Stomach (tissue), 9 donors: ENCODE results near the gene ABLIM2. TPM values are rescaled to one million over a fixed set of nuclear protein-coding genes. Genes with fewer than 3 reads are reported as not detected.

Experiments
- DNase-seq, 2 donors: peaks; one replicate each; pipeline versions ENCODE4 v3.0.0 to v3.0.0-alpha.2; 2013 to 2019
- H3K27ac ChIP-seq, 5 donors: fragments of 200-600 bp in 4 of 5; sonication (generic) in 4 of 5; one replicate each; pipeline ENCODE4 v1.5.1; 2013 to 2019; ENCODE audit warnings: mild to moderate bottlenecking in 1 of 5, moderate library complexity in 1 of 5
- H3K27me3 ChIP-seq, 3 donors: fragments of 200-600 bp; sonication (generic); one replicate each; pipeline ENCODE4 v1.5.1; 2017 to 2019; ENCODE audit warnings: mixed run types in 1 of 3
- H3K36me3 ChIP-seq, 4 donors: fragments of 200-600 bp; sonication (generic); 1 replicate in 3 of 4; 2 replicates in 1 of 4; pipeline ENCODE4 v1.5.1; 2016 to 2019
- H3K4me1 ChIP-seq, 4 donors: fragments of 200-600 bp; sonication (generic); one replicate each; pipeline ENCODE4 v1.5.1; 2016 to 2019
- H3K4me3 ChIP-seq, 4 donors: fragments of 200-600 bp; sonication (generic) in 3 of 4; one replicate each; pipeline ENCODE4 v1.5.1; 2016 to 2019; ENCODE audit warnings: mild to moderate bottlenecking in 1 of 4
- H3K9me3 ChIP-seq, 4 donors: fragments of 200-600 bp; sonication (generic); one replicate each; pipeline ENCODE4 v1.5.1; 2016 to 2019
- CTCF ChIP-seq, 7 experiments: fragments of 450-650 bp in 4 of 7; fragments of 200-600 bp in 3 of 7; sonication (generic) in 3 of 7; IDR thresholded peaks; one replicate each; pipeline ENCODE4 v1.5.1; 2016 to 2019; ENCODE audit warnings: antibody characterized with exemption in 7 of 7, control low read depth in 2 of 7, mild to moderate bottlenecking in 1 of 7
- EP300 ChIP-seq: sonication (generic); formaldehyde crosslinking; IDR thresholded peaks from one replicate; pipeline ENCODE4 v1.6.1; 2017; ENCODE audit warnings: antibody characterized with exemption
- POLR2A ChIP-seq, 4 donors: fragments of 450-650 bp; IDR thresholded peaks; one replicate each; pipeline ENCODE4 v1.6.1; 2016; ENCODE audit warnings: antibody characterized with exemption in 4 of 4, control low read depth in 2 of 4, mild to moderate bottlenecking in 1 of 4, moderate library complexity in 1 of 4
- POLR2AphosphoS5 ChIP-seq, 3 donors: sonication (generic); formaldehyde crosslinking; IDR thresholded peaks; one replicate each; pipeline ENCODE4 v1.6.1; 2016; ENCODE audit warnings: antibody characterized with exemption in 3 of 3
- WGBS, 5 donors: extraction: QIAGEN DNeasy Blood & Tissue Kit in 3 of 5; methylation state at CpG; one replicate each; pipeline versions ENCODE4 v1.1.5 to v1.1.7; 2013 to 2018; 5-methylcytosine and 5-hydroxymethylcytosine counted together
- intact Hi-C: fragments of 100-400 bp; cut with DNase I; formaldehyde crosslinking; loops from one replicate; pipeline ENCODE4 v1.15.1; 2023; ENCODE audit warnings: low total_unique reads
- polyA plus RNA-seq, 3 donors: library from polyadenylated mRNA; stranded (reverse); fragments of 200-250 nt; gene quantifications; one replicate each; pipeline ENCODE4 v1.2.3, GENCODE V29; 2013
- total RNA-seq, 5 donors: library from RNA; depleted of rRNA; stranded (reverse); fragments of >200 nt; gene quantifications; one replicate each; pipeline versions ENCODE4 v1.1.0 to v1.2.3, GENCODE V29; 2014 to 2016
- donor health status: healthy with polysubstance abuse.
- donor health status: Bipolar disorder and iron deficiency.
- donor health status: healthy.

Gene ABLIM2
- total and polyA plus RNA-seq, 8 donors = 2.3 to 28.0 (median 5.5) TPM

DNA sequence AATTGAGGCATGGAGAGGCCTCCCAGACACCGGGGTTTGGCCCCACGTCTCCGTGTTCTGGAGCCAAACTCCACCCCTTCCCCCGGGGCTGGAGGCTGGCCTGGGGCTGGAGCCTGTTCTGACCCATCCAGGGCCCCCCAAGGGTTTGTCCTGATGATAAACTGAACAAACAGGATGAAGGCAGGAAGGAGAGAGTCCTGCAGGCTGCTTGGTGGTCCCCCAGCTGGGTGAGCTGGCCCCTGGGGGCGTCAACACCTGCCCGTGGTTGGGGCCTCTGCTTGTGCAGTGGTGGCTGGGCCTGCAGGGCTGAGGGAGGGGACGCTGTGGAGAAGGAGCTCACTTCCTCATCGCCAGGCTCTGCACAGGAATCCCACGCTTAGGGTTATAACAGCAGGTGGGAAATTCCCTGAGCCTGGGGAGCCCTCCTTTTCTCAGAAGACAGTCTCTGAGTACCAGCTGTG is 42.7 kb upstream of the ABLIM2 start:
- Histone ChIP-seq H3K27me3 (no peaks in the 10 kb centered on the region), H3K4me3 (peak overlapping the region; percentile 44 to 52 (median 48)), H3K9me3 (no peaks in the 10 kb centered on the region), H3K36me3 (peaks cover 0 to 30% (median 5%) of the 10 kb centered on the region in 4 donors), H3K27ac (peak overlapping the region in 4 of 5 donors; percentile 82 to 91 (median 88)), H3K4me1 (peaks cover 27 to 92% (median 51%) of the 10 kb centered on the region in 4 donors)
- intact Hi-C loops = no loop called here
- peak in 1 of 2 donors; percentile 64 for DNase-seq
- TF ChIP-seq CTCF (IDR thresholded peaks at IDR 0.05) (no peak), POLR2A (IDR thresholded peaks at IDR 0.05) (no peak), POLR2AphosphoS5 (IDR thresholded peaks at IDR 0.05) (no peak)
- 16 to 40% (median 26%) methylated on average over 7 to 9 of the region's 9 CpGs for WGBS, 5 donors

DNA sequence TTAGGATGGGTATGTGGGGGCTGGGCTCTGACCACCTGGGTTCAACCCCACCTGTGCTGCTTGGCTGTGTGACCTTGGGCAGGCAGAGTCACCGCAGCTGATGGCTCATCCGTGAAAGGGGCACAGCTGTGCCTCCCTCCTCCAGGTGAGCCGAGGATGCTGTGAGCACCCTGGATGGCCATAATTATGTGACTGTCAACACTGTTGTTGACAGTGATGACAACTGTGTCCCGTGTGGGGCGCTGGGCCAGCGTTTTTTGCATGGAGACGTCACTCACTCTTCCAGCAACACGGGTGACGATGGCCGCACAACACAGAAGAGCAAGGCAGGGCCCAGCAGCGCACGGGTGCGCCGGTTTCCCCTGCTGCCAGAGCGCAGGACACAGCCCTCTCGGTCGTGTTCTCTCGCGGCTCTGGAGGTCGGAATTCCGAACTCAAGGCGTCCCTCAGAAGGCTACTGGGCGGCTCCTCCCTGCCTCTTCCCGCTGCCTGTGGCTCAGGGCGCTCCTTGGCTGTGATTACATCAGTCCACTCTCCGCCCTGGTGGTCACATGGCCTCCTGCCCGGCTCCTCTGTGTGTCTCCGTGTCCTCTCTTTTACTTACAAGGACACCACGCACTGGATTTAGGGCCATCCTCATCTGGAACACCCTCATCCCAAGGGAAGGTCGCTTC is 41.8 kb upstream of the ABLIM2 start:
- DNase-seq = peak; percentile 68 to 84
- 20 to 41% (median 32%) methylated on average over 18 to 30 of the region's 30 CpGs for WGBS, 5 donors
- H3K4me3 ChIP-seq = peak overlapping the region; percentile 44 to 52 (median 48)

DNA sequence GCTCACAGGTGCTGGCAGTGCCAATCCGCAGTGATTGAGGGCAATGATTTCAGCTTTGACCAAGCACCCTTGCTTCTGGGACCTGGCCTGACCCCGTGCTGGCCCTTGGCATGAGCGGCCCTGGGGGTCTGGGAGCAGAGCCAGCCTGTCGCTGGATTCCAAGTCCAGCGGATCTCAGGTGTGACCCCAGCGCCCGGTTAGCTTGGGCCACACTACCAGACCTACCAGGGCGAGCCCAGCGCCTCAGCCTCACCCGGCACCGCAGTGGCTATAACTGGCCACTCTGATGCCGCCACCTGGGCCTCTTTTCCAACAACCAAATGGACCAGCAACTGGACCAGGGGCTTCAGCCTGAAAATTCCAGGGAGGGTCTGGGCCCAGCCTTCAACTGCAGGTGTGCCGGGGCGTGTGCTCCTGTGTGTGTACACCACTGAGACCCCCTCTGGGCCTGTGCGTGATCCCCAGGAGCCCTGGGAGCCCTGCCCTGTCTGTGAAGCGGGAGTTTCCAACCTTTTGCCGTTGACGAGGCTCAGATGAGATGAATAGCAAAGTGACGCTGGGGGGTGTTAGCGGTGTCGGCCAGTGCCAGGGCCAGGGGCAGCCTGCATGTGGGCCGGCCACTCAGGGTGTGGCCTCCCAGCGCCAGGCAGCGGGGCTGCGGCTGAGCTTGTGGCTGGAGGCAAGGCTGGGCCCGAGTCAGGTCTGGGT is 41.1 kb upstream of the ABLIM2 start:
- Histone ChIP-seq H3K4me1 (peaks cover 27 to 85% (median 53%) of the 10 kb centered on the region in 4 donors), H3K27ac (peak overlapping the region; percentile 82 to 91 (median 88)), H3K4me3 (peak overlapping the region; percentile 44 to 52 (median 48)), H3K27me3 (no peaks in the 10 kb centered on the region), H3K36me3 (peaks cover 0 to 14% (median under 1%) of the 10 kb centered on the region in 4 donors), H3K9me3 (no peaks in the 10 kb centered on the region)
- intact Hi-C loops = no loop called here
- TF ChIP-seq POLR2A (IDR thresholded peaks at IDR 0.05) (peak in 1 of 4 donors; percentile 5), POLR2AphosphoS5 (IDR thresholded peaks at IDR 0.05) (peak in 2 of 3 donors; percentile 10 to 35), EP300 (no peak), CTCF (IDR thresholded peaks at IDR 0.05) (no peak)
- WGBS, 5 donors = 9 to 47% (median 24%) methylated on average over 11 to 26 of the region's 26 CpGs
- DNase-seq = peak; percentile 55 to 84

More for the DNA sequence above, 41.8 kb upstream of the ABLIM2 start:
- Histone ChIP-seq H3K9me3 (no peaks in the 10 kb centered on the region), H3K36me3 (peaks cover 0 to 20% (median 4%) of the 10 kb centered on the region in 4 donors), H3K27me3 (no peaks in the 10 kb centered on the region), H3K4me1 (peaks cover 27 to 91% (median 52%) of the 10 kb centered on the region in 4 donors), H3K27ac (peak overlapping the region; percentile 82 to 91 (median 88))
- intact Hi-C loops = no loop called here
- TF ChIP-seq EP300 (no peak), POLR2AphosphoS5 (IDR thresholded peaks at IDR 0.05) (peak in 2 of 3 donors; percentile 74 to 79), POLR2A (IDR thresholded peaks at IDR 0.05) (no peak), CTCF (IDR thresholded peaks at IDR 0.05) (no peak)

- H3K27ac ChIP-seq = peak within 1 kb of the TSS; percentile 82 to 91 (median 88)
- peaks cover 27 to 78% (median 52%) of the 10 kb centered on the region in 4 donors for H3K4me1 ChIP-seq
- H3K27me3 ChIP-seq = no peaks in the 10 kb centered on the region
- DNase-seq = peak; percentile 95 to 98
- no peaks in the 10 kb centered on the region for H3K9me3 ChIP-seq
- 2 to 18% (median 3%) methylated on average over 13 to 32 of the region's 32 CpGs for whole genome bisulfite sequencing, 5 donors
- H3K36me3 ChIP-seq = peaks cover 0 to 8% (median 0%) of the 10 kb centered on the region in 4 donors
- TF ChIP-seq POLR2A (IDR thresholded peaks at IDR 0.05) (peak in 2 of 4 donors; percentile 62 to 69), EP300 (no peak), CTCF (IDR thresholded peaks at IDR 0.05) (no peak), POLR2AphosphoS5 (IDR thresholded peaks at IDR 0.05) (peak; percentile 72 to 97 (median 93))
- peak within 1 kb of the TSS; percentile 44 to 52 (median 48) for H3K4me3 ChIP-seq
- intact Hi-C loops = no loop called here
Observed at GRCh38 chr4:8198906-8199593, 40.4 kb upstream of the ABLIM2 start, which contains the start of gene SH3TC1. Gene SH3TC1, plus strand, starts transcription at chr4:8199290. Its CDS starts 5,905 bp downstream, at chr4:8205195.
